ENCODE measurements around the gene ZNF385B.

DNA sequence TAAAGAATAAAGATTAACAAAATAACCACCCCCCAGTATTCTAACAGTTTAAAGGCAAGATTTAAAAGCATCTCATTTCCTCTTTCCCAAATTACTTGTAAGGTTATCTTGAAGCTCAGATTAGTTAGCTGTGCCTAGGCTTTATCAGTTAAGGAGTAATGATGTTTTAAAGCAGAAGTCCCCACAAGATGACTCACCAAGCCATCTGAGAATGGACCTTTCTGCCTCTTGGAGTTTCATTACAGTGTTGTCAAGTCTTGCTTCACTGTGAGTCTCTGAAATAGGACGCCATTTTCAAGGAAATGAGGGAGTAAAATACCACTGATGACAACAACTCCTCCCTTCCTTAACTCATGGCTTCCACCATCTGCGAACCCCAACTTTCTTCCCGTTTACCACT is 35.9 kb downstream of the ZNF385B start:
- TF ChIP-seq, protein P1, sequence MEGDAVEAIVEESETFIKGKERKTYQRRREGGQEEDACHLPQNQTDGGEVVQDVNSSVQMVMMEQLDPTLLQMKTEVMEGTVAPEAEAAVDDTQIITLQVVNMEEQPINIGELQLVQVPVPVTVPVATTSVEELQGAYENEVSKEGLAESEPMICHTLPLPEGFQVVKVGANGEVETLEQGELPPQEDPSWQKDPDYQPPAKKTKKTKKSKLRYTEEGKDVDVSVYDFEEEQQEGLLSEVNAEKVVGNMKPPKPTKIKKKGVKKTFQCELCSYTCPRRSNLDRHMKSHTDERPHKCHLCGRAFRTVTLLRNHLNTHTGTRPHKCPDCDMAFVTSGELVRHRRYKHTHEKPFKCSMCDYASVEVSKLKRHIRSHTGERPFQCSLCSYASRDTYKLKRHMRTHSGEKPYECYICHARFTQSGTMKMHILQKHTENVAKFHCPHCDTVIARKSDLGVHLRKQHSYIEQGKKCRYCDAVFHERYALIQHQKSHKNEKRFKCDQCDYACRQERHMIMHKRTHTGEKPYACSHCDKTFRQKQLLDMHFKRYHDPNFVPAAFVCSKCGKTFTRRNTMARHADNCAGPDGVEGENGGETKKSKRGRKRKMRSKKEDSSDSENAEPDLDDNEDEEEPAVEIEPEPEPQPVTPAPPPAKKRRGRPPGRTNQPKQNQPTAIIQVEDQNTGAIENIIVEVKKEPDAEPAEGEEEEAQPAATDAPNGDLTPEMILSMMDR (IDR thresholded peaks at IDR 0.05) = no peak
- no peak for TF ChIP-seq POLR2A (IDR thresholded peaks at IDR 0.05)

All from body of pancreas (tissue), 4 donors.